Right renal cortex interstitium (tissue), 3 donors: ENCODE measurements around the gene FGF22. TPM values are rescaled to one million over a fixed set of nuclear protein-coding genes. Genes with fewer than 3 reads are reported as not detected.
"Not testable (repeated sequence)": the region's sequence is repeated elsewhere in the genome, so short reads cannot be mapped to it uniquely, and the experiment has no call there.

Experiments
- DNase-seq, 3 donors: peaks; one replicate each; pipeline ENCODE4 v3.0.0-alpha.2; 2013; ENCODE audit warnings: low read depth in 3 of 3, low spot score in 2 of 3
- polyA plus RNA-seq, 3 donors: library from polyadenylated mRNA; unstranded; fragments of 120-200 nt; gene quantifications; one replicate each; pipeline ENCODE4 v1.2.1, GENCODE V29; 2013; ENCODE audit not compliant: insufficient read length in 3 of 3

FGF22 gene
- under 1 TPM; 0.32 to 0.42 (median 0.35) TPM for polyA plus RNA-seq

DNA sequence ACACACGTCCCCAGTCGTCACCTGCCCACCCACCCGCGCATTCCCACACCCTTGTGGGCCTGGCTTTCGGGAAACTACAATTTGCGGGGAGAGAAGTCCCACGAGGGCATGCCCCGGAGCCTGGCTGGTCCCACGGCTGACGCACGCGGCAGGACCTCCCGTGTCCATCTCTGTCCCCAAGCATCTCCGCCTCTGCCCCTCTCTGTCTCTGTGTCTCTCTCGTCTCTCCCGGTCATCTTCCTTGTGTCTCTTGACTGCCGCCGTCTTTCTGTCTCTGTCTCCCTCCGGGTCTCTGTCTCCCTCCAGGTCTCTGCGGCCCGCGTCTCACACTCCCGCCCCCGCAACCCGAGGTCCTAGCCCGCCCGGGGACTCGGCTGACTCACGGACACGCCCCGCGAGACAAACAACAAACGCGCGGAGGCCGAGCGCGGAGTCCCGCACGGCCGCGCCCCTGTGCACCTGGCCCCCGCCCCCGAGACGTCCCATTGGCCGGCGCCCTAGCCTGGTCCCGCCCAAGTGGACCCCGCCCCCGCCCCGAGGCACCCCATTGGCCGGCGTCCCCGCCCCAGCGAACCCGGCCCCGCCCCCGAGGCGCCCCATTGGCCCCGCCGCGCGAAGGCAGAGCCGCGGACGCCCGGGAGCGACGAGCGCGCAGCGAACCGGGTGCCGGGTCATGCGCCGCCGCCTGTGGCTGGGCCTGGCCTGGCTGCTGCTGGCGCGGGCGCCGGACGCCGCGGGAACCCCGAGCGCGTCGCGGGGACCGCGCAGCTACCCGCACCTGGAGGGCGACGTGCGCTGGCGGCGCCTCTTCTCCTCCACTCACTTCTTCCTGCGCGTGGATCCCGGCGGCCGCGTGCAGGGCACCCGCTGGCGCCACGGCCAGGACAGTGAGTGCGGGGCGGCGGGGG lies at the start of gene FGF22:
TSS of gene FGF22 (plus strand) at position 627 of the 908 bp plus-strand sequence. CDS start at position 674, 47 bp downstream.
- peak in 2 of 3 donors; percentile 65 to 76 for DNase-seq

DNA sequence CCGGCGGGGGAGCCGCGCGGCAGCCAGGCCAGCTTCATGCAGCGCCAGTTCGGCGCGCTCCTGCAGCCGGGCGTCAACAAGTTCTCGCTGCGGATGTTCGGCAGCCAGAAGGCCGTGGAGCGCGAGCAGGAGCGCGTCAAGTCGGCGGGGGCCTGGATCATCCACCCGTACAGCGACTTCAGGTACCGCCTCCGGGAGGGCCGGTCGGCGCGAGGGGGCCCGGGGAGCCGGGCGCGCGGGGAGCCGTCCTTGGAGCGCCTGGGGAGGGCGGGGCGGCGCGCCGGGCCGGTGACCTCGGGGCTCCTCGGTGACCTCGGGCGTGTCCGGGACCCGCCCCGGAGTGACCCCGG lies 49.3 kb upstream of the FGF22 start:
- DNase-seq: no peak

DNA sequence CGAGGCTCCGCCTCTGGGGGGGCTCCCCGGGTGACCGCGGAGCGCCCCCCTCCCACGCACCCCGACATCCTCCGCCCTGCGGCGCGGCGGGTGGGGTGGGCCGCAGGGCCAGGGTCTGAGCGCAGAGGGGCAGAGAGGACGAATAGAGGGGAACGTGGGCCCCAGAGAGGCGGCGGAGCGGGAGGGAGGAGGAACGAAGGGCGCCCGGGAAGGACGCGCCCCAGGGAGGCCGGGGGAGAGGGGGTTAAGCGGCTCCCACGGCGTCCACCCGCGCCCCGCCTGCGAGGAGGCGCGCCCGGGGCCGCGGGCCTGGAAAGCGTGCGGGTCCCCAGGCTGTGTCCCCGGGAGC lies 49.0 kb upstream of the FGF22 start:
- DNase-seq: no peak

DNA sequence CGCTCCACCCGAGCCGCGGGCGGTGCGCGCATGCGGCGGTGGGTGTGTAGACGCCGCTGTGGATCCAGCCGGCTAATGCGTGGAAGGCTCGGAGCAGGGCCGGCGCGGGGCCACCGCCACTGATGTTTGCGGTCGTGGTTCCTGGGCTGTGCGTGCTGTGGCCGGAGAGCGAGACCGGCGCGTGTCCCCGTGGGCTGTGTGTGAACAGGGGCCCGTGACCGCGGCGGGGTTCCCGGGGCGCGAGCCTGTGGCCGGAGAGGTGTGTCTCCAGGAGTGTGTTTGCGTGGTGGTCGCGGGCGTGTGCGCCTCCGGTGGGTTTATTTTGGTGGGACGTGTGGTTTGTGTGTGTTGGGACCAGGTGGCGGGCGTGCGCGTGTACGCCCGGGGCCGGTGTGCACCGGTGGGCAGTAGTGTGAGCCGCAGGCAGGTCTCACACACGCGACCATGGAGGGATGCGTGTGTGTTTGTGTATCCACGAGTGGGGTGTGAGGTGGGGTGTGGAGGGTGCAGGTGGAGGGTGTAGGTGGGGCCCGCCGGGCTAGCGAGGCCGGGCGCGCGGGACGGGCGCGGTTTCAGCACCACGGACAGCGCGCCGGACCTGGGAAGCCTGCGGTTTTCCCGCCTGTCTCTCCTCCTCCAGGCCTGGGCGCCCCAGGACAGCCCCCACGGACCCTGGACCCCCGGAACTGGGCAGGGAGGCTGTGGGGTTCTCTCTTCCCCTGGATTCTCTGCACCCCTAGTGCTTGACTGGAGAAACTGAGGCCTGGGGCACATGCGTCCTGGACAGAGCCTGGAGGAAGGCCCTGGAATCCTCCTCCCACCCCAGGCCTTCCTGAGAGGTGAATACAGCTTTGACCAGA lies 48.4 kb upstream of the FGF22 start:
- DNase-seq: no peak

DNA sequence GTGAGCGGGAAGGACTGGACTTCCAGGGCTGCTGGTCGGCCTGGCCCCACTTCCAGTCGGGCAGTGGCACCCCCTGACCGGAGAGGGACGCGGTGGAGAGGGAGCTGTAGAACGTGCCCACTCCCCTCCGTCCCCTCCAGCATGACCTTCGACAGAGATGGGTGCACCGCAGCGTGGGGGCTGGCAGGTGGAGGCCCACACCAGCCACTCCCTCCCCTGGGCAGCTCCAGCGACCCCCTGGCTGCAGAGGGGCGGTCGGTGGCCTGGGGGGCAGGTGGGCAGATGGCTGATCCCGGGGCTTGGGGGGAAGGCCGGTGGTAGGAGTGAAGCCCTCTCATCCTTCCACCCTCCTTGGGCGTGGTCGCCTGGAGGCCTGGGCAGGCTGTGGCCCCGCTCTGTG lies 47.6 kb upstream of the FGF22 start:
- DNase-seq: no peak

DNA sequence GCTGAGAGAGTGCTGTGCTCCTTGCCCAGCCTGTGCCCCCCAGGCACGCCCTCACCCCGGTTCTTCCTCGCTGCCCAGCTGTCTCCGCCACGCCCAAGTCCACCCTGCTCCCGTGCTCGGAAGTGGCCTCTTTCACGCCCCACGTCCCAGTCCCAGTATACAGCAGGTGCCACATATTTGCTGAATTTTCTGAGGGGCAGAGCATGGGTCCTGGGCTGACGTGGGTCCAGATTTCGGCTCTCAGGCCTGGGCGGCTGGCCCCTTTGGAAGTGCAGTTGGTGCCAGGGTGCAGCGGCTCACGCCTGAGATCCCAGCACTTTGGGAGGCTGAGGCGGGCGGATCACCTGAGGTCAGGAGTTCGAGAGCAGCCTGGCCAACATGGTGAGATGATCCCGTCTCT lies 46.6 kb upstream of the FGF22 start:
- DNase-seq: no peak

DNA sequence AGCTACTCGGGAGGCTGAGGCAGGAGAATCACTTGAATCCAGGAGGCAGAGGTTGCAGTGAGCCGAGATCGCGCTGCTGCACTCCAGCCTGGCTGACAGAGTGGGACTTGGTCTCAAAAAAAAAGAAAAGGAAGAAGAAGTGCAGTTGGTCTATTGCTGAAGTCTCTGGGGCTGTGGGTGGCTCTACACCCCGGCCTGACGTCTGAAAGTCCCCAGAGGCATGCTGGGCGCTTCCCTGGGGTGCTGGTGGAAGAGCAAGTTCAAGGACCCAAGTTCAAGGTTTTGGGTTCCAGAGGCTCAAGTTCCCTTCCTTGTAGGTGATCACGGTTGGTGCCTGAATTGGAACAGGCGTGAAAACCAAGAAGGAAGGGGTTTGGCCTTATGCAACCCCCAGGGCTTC lies 46.2 kb upstream of the FGF22 start:
- DNase-seq: no peak

DNA sequence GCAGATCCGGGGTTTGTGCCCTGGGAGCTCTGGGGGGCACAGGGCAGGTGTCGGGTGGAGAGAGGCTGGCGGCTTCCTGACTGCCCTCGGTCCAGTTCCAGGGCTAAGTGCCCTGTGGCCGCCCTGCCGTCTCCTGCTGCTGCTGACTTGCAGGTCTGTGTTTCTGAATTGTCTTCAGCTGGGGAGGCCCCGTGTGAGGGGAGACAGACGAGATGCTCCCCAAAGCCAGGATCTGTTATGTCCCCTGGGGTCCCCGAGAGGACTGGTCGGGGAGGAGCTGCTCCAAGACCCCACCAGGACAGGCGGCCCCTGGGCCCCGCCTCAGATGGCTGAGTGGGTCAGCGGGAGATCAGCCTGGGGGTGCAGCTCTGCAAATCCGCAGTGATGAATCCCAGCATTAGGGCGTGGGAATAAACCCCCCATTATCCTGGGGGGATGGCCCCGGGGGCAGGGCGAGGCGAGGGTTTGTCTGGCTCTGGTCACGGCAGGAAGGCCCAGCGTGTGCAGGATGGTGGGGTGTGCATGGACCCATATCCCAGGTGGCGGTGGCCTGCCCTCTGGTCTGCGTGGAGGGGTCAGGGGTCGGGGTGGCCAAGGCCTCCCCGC lies 45.3 kb upstream of the FGF22 start:
- no peak for DNase-seq

DNA sequence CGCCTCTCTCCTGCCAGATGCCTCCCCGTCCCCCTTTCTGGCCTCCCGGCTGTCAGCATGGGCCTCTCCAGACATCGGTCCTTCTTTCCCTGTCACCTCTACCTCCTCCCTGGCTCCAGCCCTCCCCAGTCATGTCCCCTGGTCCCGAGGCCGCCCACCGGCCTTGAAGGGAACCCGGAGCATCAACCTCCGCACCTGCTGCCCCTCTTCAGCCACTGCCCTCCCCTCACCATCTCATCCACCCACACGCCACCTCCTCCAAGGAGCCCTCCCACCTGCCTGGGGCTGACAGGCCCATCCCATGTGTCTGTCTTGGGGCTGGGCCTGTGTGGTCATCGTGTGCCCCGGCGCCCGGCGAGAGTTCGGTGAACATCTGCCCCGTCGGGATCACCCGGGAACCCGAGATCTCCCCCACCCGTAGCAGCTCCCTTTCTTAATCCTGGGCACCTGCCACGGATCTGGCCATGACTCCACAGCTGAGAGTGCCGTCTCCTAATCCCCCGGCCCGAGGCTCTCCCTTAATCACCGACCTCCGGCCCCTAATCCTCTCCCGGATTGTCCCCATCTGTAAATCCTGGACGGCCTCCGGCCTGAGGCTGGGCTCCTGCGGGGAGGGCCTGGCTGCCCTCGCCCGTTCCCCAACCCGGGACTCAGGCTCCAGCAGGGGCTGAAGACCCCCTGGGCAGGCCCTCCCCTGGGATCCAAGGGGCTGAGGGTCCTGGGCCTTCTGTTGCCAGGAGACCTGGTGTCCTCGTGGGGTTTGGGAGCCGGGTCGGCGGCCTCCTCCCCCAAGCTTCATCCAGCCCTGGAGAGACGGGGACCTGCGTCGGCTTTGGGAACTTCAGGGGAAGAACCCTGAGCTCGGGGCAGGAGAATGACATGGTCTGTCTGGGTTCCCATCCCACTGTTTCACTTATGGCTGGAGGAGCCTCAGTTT lies 44.1 kb upstream of the FGF22 start:
- no peak for DNase-seq

DNA sequence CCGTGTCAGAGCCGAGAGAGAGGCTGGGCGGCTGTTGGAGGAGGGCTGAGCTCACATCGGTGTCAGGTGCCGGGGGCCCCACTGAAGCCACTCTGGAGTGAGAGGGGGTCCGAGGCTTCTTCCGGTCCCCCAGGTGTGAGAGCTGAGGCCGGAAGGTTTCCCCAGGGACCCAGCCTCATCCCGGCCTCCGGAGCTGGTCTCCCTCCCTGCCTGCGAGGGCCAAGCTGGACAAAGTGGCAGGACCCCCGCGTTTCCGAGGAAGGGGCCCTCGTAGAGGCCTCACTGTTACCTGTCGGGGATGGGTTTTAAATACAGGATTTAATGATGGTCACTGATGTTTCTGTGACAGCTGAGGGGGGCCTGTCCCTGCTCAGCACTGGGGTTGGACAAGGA lies 43.4 kb upstream of the FGF22 start:
- DNase-seq: no peak

DNA sequence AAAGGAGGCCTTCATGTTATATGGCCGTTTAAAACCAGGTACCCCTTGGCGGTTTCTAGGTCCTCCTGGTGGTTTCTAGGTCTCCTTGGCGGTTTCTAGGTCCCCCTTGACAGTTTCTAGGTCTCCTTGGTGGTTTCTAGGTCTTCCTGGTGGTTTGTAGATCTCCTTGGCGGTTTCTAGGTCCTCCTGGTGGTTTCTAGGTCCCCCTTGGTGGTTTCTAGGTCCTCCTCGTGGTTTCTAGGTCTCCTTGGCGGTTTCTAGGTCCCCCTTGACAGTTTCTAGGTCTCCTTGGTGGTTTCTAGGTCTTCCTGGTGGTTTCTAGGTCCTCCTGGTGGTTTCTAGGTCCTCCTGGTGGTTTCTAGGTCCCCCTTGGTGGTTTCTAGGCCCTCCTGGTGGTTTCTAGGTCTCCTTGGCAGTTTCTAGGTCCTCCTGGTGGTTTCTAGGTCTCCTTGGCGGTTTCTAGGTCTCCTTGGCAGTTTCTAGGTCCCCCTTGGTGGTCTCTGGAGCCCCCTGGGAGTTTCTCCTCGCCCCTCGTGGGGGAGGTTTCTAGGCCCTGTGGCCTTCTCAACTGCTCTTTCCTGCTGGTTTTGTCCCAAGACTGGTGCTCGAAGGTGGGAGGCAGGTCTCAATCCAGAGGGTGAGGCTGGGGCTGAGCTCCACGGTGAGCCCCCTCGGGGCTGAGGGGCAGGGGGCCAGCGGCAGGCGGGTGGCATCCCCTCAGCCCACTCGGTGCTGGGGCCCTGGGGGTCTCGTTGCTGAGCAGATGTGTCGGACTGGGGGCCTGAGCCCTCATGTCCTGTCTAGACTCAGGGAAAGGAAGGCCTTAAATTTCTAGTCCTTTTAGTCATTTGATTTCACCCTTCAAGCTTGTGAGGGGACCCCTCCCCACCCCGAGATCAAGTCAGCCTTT lies 42.0 kb upstream of the FGF22 start:
- no peak for DNase-seq

DNA sequence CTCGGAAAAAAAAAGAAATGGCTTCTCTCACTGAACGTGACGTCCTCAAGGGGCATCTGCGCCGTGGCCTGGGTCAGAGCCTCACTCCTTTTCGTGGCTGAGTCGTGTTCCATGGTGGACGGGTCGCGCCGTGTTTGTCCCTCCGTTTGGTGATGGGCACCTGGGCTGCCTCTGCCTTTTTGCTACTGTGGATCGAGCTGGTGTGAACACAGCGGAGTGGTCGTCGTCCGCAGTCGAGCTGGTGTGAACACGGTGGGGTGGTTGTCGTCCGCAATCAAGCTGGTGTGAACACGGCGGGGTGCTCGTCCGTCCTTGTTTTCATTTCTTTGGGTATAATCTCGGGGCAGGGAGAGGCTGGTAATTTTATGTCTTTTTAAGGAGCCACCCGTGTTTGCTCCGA lies 38.4 kb upstream of the FGF22 start:
- DNase-seq: no peak

DNA sequence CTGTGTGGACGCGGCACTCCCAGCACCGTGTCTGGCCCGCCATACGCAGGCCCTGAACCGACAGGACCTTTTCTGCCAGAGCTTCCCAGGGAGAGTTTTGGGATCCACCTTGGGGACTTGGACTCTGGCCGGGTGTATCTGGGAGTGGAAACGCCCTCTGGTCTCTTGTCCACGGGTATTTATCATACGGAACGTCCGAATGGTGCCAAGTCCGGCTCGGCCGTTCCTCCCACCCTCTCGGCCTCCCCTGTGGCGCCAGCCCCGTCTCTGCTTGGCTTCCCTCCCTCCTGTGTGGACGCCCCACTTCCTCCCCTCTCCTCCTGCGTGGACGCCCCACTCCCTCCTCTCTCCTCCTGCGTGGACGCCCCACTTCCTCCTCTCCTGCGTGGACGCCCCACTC lies 37.9 kb upstream of the FGF22 start:
- no peak for DNase-seq

DNA sequence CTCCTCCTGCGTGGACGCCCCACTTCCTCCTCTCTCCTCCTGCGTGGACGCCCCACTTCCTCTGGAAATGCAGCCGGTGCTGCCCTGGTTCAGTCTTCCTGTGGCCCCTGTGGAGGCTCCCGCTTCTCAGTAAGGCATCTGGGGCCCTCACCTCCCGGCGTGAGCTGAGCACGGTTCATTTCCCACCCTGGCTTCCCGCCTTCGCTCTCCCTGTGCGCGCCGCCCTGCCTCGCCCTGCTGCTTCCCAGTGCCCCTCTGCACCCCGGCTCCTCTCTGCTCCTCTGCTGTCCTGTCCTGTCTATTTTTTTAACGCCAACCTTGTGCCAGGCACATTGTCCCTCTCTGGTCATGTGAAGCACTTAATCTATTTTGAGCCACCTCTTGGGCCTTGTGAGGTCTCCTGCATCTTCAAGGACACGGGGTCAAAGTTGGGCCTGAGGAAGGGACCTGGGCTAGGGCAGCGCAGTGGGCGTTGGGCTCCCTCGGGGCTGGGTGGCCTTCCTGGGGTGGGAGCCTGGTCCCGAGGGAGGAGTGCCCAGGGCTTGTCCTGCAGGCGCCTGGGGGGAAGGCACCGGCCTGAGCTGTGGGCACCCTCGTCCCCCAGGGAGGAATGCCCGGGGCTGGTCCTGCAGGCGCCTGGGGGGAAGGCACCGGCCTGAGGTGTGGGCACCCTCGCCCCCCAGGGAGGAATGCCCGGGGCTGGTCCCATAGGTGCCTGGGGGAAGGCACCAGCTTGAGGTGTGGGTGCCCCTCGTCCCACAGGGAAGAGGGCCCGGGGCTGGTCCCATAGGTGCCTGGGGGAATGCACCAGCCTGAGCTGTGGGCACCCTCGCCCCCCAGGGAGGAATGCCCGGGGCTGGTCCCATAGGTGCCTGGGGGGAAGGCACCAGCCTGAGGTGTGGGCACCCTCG lies 37.0 kb upstream of the FGF22 start:
- no peak for DNase-seq

DNA sequence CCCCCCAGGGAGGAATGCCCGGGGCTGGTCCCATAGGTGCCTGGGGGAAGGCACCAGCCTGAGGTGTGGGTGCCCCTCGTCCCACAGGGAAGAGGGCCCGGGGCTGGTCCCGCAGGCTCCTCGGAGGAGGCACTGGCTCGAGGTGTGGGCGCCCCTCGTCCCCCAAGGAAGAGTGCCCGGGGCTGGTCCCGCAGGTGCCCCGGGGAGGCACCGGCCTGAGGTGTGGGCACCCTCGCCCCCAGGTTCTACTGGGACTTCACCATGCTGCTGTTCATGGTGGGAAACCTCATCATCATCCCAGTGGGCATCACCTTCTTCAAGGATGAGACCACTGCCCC lies 36.4 kb upstream of the FGF22 start:
- DNase-seq: not testable (repeated sequence)

DNA sequence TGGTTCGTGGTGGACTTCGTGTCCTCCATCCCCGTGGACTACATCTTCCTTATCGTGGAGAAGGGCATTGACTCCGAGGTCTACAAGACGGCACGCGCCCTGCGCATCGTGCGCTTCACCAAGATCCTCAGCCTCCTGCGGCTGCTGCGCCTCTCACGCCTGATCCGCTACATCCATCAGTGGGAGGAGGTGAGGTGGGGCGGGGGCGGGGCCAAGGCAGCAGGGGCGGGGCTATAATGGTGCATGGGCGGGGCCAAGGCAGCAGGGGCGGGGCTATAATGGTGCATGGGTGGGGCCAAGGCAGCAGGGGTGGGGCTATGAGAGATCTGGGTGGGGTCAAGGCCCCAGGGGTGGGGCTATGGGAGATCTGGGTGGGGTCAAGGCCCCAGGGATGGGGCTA lies 35.9 kb upstream of the FGF22 start:
- DNase-seq: not testable (repeated sequence)

DNA sequence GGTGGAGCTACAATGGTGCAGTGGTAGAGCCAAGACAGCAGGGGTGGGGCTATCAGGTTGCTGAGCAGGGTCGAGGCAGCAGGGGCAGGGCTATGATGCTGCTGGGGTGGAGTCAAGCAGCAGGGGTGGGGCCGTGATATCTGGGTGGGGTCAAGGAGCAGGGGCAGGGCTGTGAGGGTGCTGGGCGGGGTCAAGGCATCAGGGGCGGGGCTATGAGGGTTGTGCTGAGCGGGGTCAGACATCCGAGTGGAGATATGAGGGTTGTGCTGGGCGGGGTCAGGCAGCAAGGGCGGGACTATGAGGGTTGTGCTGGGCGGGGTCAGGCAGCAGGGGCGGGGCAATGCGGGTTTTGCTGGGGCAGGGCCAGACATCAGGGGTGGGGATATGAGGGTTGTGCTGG lies 35.3 kb upstream of the FGF22 start:
- DNase-seq: no peak
